ENCODE results near the gene AKNA.
A peak's percentile ranks its signal among the peaks of the same experiment; 100 is the strongest.

The AKNA gene

DNA sequence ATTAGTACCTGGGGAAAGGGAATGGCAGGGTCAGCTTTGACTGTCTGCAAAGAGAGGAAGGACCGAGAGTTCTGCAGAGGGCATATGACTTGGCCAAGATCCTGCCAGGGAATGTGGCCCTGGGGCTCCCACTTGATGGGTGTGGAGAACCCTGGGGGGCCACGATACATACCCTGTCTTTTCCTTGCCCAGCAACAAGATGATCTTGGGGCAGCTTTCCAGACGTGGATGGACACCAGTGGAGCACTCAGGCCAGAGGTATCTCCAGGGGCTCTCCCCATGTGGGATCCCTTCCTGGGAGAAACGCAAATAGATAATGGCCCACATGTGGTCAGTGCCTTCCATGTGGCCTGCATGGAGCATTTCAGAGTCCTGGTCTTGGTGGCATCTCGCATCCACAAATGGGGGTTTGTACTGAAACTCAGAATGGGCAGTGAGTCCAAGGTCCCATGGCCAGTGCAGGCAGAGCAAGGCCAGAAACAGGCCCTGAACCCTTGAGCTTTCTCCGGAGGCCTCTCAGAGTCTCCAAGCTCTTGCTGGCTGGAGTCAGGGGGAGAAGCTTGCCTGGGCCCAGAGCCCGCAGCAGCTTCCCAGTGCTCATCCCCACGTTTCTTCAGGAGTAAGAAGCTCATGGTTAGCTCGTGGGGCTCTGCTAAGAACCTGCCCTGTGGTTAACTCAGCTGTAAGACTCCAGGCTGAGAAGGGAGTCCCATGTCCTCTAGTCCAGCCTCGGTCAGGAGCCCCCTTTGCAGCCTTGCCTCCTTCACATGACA is 83.2 kb downstream of the AKNA start:
- H3K14ac ChIP-seq (ENCODE audit: low read length), result no peak overlapping the region
- H3K36me3 ChIP-seq (replicated peaks in 1 of 2; ENCODE audit: control insufficient read depth in 2 of 2, insufficient read depth in 2 of 2, low read length in 2 of 2), result peaks cover 0 to 9% of the 10 kb centered on the region in 2 donors
- H2AK5ac ChIP-seq (ENCODE audit: low read depth, low read length), result peak overlapping the region; percentile 39
- no peak overlapping the region for H3K18ac ChIP-seq (ENCODE audit: low read length)
- WGBS, 2 donors (ENCODE audit: extremely low coverage in 2 of 2, insufficient read length in 2 of 2, insufficient replicate concordance in 1 of 2), result no CpG with 5 or more reads among the region's 10 CpGs
- H3K79me1 ChIP-seq (ENCODE audit: low read depth, low read length), result peaks cover 2% of the 10 kb centered on the region
- no peak overlapping the region for H2BK12ac ChIP-seq (ENCODE audit: low read length)
- no peak overlapping the region for H3K27ac ChIP-seq (replicated peaks; ENCODE audit: low read length)
- no peak overlapping the region for H3K4me3 ChIP-seq (ENCODE audit: low read length in 2 of 2)
- H3K4ac ChIP-seq (ENCODE audit: low read length), result no peak overlapping the region
- no peak overlapping the region for H3K9ac ChIP-seq (ENCODE audit: low read depth, low read length, poor library complexity)
- no peak overlapping the region for H2BK120ac ChIP-seq (ENCODE audit: low read depth, low read length)
- peaks cover 0 to 2% (median 0%) of the 10 kb centered on the region in 3 experiments for H3K27me3 ChIP-seq (ENCODE audit: control insufficient read depth in 3 of 3, insufficient read depth in 3 of 3, low read depth in 1 of 3, low read length in 3 of 3)
- peak overlapping the region; percentile 21 for H2BK15ac ChIP-seq (ENCODE audit: low read length)
- no peak overlapping the region for H4K91ac ChIP-seq (ENCODE audit: low read depth, low read length, poor library complexity)
- H2AFZ ChIP-seq (ENCODE audit: low read length), result no peak overlapping the region
- no peaks in the 10 kb centered on the region for H3K9me3 ChIP-seq (replicated peaks in 1 of 2; ENCODE audit: control insufficient read depth in 2 of 2, insufficient read depth in 1 of 2, low read depth in 1 of 2, low read length in 2 of 2)
- no peak for DNase-seq (ENCODE audit: low spot score)
- H3K4me1 ChIP-seq (ENCODE audit: control insufficient read depth in 2 of 2, insufficient read depth in 1 of 2, low read depth in 1 of 2, low read length in 2 of 2), result peaks cover 0 to 6% of the 10 kb centered on the region in 2 donors
- H3K23ac ChIP-seq (ENCODE audit: low read depth, low read length, poor library complexity), result no peak overlapping the region
- no peak overlapping the region for H2BK5ac ChIP-seq (ENCODE audit: low read length)
- H3K4me2 ChIP-seq (ENCODE audit: insufficient read depth, low read length, poor library complexity, severe bottlenecking), result no peak overlapping the region
- H4K8ac ChIP-seq (ENCODE audit: low read depth, low read length), result no peak overlapping the region

DNA sequence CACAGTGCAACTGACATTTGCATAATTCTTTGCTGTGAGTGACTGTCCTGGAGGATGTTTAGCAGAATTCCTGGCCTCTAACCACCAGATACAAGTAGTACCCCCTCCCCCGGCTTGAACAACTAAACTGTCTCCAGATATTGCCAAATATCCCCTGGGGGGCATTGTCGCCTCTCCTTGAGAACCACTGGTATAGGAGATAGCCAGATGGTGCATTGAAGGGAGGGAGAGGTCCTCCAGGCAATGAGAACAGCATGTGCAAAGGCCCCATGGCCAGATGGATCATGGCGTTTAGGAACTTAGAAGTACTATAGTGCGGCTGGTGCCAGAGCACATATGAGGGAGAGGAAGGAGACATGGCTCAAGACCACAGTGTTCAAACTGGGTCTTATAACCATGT is 83.8 kb downstream of the AKNA start:
- no peak overlapping the region for H3K23ac ChIP-seq (ENCODE audit: low read depth, low read length, poor library complexity)
- H2BK15ac ChIP-seq (ENCODE audit: low read length), result no peak overlapping the region
- H3K27ac ChIP-seq (replicated peaks; ENCODE audit: low read length), result no peak overlapping the region
- H2AK5ac ChIP-seq (ENCODE audit: low read depth, low read length), result no peak overlapping the region
- H3K14ac ChIP-seq (ENCODE audit: low read length), result no peak overlapping the region
- H3K79me1 ChIP-seq (ENCODE audit: low read depth, low read length), result peaks cover 2% of the 10 kb centered on the region
- H3K4me3 ChIP-seq (ENCODE audit: low read length in 2 of 2), result no peak overlapping the region
- peaks cover 0 to 2% (median 0%) of the 10 kb centered on the region in 3 experiments for H3K27me3 ChIP-seq (ENCODE audit: control insufficient read depth in 3 of 3, insufficient read depth in 3 of 3, low read depth in 1 of 3, low read length in 3 of 3)
- H3K4ac ChIP-seq (ENCODE audit: low read length), result no peak overlapping the region
- H3K9ac ChIP-seq (ENCODE audit: low read depth, low read length, poor library complexity), result no peak overlapping the region
- H2BK12ac ChIP-seq (ENCODE audit: low read length), result no peak overlapping the region
- no peaks in the 10 kb centered on the region for H3K9me3 ChIP-seq (replicated peaks in 1 of 2; ENCODE audit: control insufficient read depth in 2 of 2, insufficient read depth in 1 of 2, low read depth in 1 of 2, low read length in 2 of 2)
- no peak for DNase-seq (ENCODE audit: low spot score)
- peaks cover 0 to 6% of the 10 kb centered on the region in 2 donors for H3K4me1 ChIP-seq (ENCODE audit: control insufficient read depth in 2 of 2, insufficient read depth in 1 of 2, low read depth in 1 of 2, low read length in 2 of 2)
- H3K4me2 ChIP-seq (ENCODE audit: insufficient read depth, low read length, poor library complexity, severe bottlenecking), result no peak overlapping the region
- H2BK120ac ChIP-seq (ENCODE audit: low read depth, low read length), result no peak overlapping the region
- no peak overlapping the region for H2BK5ac ChIP-seq (ENCODE audit: low read length)
- H3K18ac ChIP-seq (ENCODE audit: low read length), result no peak overlapping the region
- WGBS, 2 donors (ENCODE audit: extremely low coverage in 2 of 2, insufficient read length in 2 of 2, insufficient replicate concordance in 1 of 2), result no CpG with 5 or more reads among the region's 4 CpGs
- H4K8ac ChIP-seq (ENCODE audit: low read depth, low read length), result no peak overlapping the region
- no peak overlapping the region for H2AFZ ChIP-seq (ENCODE audit: low read length)
- no peak overlapping the region for H4K91ac ChIP-seq (ENCODE audit: low read depth, low read length, poor library complexity)
- H3K36me3 ChIP-seq (replicated peaks in 1 of 2; ENCODE audit: control insufficient read depth in 2 of 2, insufficient read depth in 2 of 2, low read length in 2 of 2), result peaks cover 6 to 12% of the 10 kb centered on the region in 2 donors

GRCh38 chr9:114303571-114303970 is 84.2 kb downstream of the AKNA start:
- H2AFZ ChIP-seq (ENCODE audit: low read length), result no peak overlapping the region
- peaks cover 2% of the 10 kb centered on the region for H3K79me1 ChIP-seq (ENCODE audit: low read depth, low read length)
- H3K23ac ChIP-seq (ENCODE audit: low read depth, low read length, poor library complexity), result no peak overlapping the region
- no peak overlapping the region for H4K8ac ChIP-seq (ENCODE audit: low read depth, low read length)
- no peak overlapping the region for H2BK12ac ChIP-seq (ENCODE audit: low read length)
- H3K27me3 ChIP-seq (ENCODE audit: control insufficient read depth in 3 of 3, insufficient read depth in 3 of 3, low read depth in 1 of 3, low read length in 3 of 3), result peaks cover 0 to 2% (median 0%) of the 10 kb centered on the region in 3 experiments
- no peak overlapping the region for H4K91ac ChIP-seq (ENCODE audit: low read depth, low read length, poor library complexity)
- H3K9me3 ChIP-seq (replicated peaks in 1 of 2; ENCODE audit: control insufficient read depth in 2 of 2, insufficient read depth in 1 of 2, low read depth in 1 of 2, low read length in 2 of 2), result no peaks in the 10 kb centered on the region
- H3K18ac ChIP-seq (ENCODE audit: low read length), result no peak overlapping the region
- DNase-seq (ENCODE audit: low spot score), result no peak
- H2BK15ac ChIP-seq (ENCODE audit: low read length), result no peak overlapping the region
- H2BK120ac ChIP-seq (ENCODE audit: low read depth, low read length), result no peak overlapping the region
- H2AK5ac ChIP-seq (ENCODE audit: low read depth, low read length), result no peak overlapping the region
- no peak overlapping the region for H3K4ac ChIP-seq (ENCODE audit: low read length)
- peaks cover 10 to 12% of the 10 kb centered on the region in 2 donors for H3K36me3 ChIP-seq (replicated peaks in 1 of 2; ENCODE audit: control insufficient read depth in 2 of 2, insufficient read depth in 2 of 2, low read length in 2 of 2)
- H3K14ac ChIP-seq (ENCODE audit: low read length), result no peak overlapping the region
- H3K4me3 ChIP-seq (ENCODE audit: low read length in 2 of 2), result no peak overlapping the region
- H3K27ac ChIP-seq (replicated peaks; ENCODE audit: low read length), result no peak overlapping the region
- no peak overlapping the region for H3K4me2 ChIP-seq (ENCODE audit: insufficient read depth, low read length, poor library complexity, severe bottlenecking)
- no peak overlapping the region for H2BK5ac ChIP-seq (ENCODE audit: low read length)
- H3K9ac ChIP-seq (ENCODE audit: low read depth, low read length, poor library complexity), result no peak overlapping the region
- H3K4me1 ChIP-seq (ENCODE audit: control insufficient read depth in 2 of 2, insufficient read depth in 1 of 2, low read depth in 1 of 2, low read length in 2 of 2), result peaks cover 0 to 6% of the 10 kb centered on the region in 2 donors
- no CpG with 5 or more reads among the region's 5 CpGs for whole genome bisulfite sequencing, 2 donors (ENCODE audit: extremely low coverage in 2 of 2, insufficient read length in 2 of 2, insufficient replicate concordance in 1 of 2)

DNA sequence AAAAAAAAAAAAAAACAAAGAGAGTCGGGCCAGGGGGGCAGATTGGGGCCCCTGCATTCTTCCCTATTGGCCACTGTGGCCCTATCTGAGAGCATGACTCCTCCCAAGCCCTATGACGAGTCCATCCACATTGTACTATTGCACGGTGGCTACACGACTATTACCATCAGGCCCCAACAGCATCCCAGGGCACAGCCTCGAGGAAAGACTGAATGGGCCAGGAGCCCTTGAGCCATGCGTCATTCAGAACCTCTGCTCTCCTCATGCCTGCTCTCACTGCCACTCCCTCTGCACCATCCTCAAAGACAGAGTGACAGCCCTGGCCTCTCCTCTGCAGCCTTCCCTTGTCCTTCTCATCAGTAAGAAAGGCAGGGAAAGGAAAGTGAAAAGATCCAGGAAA is 85.1 kb downstream of the AKNA start:
- Histone ChIP-seq H2BK120ac (ENCODE audit: low read depth, low read length) (no peak overlapping the region), H3K4ac (ENCODE audit: low read length) (no peak overlapping the region), H3K23ac (ENCODE audit: low read depth, low read length, poor library complexity) (no peak overlapping the region), H3K27ac (replicated peaks; ENCODE audit: low read length) (no peak overlapping the region), H2BK15ac (ENCODE audit: low read length) (no peak overlapping the region), H3K9me3 (replicated peaks in 1 of 2; ENCODE audit: control insufficient read depth in 2 of 2, insufficient read depth in 1 of 2, low read depth in 1 of 2, low read length in 2 of 2) (no peaks in the 10 kb centered on the region), H3K27me3 (ENCODE audit: control insufficient read depth in 3 of 3, insufficient read depth in 3 of 3, low read depth in 1 of 3, low read length in 3 of 3) (peaks cover 0 to 2% (median 0%) of the 10 kb centered on the region in 3 experiments), H2AFZ (ENCODE audit: low read length) (no peak overlapping the region), H4K8ac (ENCODE audit: low read depth, low read length) (no peak overlapping the region), H3K36me3 (replicated peaks in 1 of 2; ENCODE audit: control insufficient read depth in 2 of 2, insufficient read depth in 2 of 2, low read length in 2 of 2) (peaks cover 12 to 18% of the 10 kb centered on the region in 2 donors), H3K4me2 (ENCODE audit: insufficient read depth, low read length, poor library complexity, severe bottlenecking) (no peak overlapping the region), H3K9ac (ENCODE audit: low read depth, low read length, poor library complexity) (no peak overlapping the region), H3K4me1 (ENCODE audit: control insufficient read depth in 2 of 2, insufficient read depth in 1 of 2, low read depth in 1 of 2, low read length in 2 of 2) (peaks cover 0 to 6% of the 10 kb centered on the region in 2 donors), H3K14ac (ENCODE audit: low read length) (no peak overlapping the region), H4K91ac (ENCODE audit: low read depth, low read length, poor library complexity) (no peak overlapping the region), H3K79me1 (ENCODE audit: low read depth, low read length) (peaks cover 2% of the 10 kb centered on the region), H3K4me3 (ENCODE audit: low read length in 2 of 2) (no peak overlapping the region), H2BK5ac (ENCODE audit: low read length) (no peak overlapping the region), H2BK12ac (ENCODE audit: low read length) (no peak overlapping the region), H2AK5ac (ENCODE audit: low read depth, low read length) (no peak overlapping the region), H3K18ac (ENCODE audit: low read length) (no peak overlapping the region)
- WGBS, 2 donors (ENCODE audit: extremely low coverage in 2 of 2, insufficient read length in 2 of 2, insufficient replicate concordance in 1 of 2), result no CpG with 5 or more reads among the region's 6 CpGs
- DNase-seq (ENCODE audit: low spot score), result no peak

All from neuronal stem cell (in vitro differentiated cells).